HEK293T (cell line): ENCODE results near the gene CYP2R1.

Experiments used
- FOXK2 ChIP-seq: fragments of 450-650 bp; IDR thresholded peaks from 2 replicates; pipeline ENCODE4 v1.6.1; 2016; ENCODE audit warnings: mild to moderate bottlenecking
- SP1 ChIP-seq: fragments of 450-650 bp; IDR thresholded peaks from 2 replicates; pipeline ENCODE4 v1.6.1; 2017
- TARDBP ChIP-seq: fragments of 450-650 bp; IDR thresholded peaks from 2 replicates; pipeline ENCODE4 v1.6.1; 2016

DNA sequence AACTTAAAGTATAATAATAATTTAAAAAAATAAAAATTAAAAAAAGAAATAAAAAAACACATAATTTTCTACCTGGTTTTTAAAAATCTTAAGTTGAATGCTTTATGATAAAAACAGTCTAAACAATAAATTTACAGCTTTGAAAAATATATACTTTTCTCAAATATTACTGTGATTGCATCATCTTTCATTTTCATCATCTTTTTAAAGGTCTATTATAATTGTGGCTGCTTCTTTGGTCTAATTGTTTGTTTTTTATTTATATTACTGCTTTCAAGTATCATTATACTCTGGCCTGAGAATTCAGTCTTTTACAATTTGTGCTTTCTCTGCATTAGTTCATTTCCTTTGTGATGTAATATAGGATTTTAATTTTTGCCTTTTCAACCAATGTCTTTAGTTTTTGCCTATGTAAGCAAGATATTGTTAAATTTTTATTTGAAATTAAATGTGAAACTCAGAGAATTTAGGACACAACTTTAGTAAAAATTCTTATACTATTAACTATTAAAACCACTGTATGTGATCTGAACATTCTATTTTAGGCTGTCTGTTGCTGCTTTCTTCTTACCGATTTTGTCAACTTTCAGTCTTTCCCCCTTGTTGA, 7.3 kb downstream of the CYP2R1 start:
- TF ChIP-seq SP1, result no peak
- no peak for TF ChIP-seq FOXK2
- TF ChIP-seq TARDBP, result no peak
